Stromal cell of bone marrow (primary cell): ENCODE data around the gene PDS5A.
"Not testable (repeated sequence)": the region's sequence is repeated elsewhere in the genome, so short reads cannot be mapped to it uniquely, and the experiment has no call there.

Source experiments
- DNase-seq: peaks from one replicate; pipeline ENCODE4 v3.0.0-alpha.2; 2012; ENCODE audit warnings: low read depth

The PDS5A gene, protein sequence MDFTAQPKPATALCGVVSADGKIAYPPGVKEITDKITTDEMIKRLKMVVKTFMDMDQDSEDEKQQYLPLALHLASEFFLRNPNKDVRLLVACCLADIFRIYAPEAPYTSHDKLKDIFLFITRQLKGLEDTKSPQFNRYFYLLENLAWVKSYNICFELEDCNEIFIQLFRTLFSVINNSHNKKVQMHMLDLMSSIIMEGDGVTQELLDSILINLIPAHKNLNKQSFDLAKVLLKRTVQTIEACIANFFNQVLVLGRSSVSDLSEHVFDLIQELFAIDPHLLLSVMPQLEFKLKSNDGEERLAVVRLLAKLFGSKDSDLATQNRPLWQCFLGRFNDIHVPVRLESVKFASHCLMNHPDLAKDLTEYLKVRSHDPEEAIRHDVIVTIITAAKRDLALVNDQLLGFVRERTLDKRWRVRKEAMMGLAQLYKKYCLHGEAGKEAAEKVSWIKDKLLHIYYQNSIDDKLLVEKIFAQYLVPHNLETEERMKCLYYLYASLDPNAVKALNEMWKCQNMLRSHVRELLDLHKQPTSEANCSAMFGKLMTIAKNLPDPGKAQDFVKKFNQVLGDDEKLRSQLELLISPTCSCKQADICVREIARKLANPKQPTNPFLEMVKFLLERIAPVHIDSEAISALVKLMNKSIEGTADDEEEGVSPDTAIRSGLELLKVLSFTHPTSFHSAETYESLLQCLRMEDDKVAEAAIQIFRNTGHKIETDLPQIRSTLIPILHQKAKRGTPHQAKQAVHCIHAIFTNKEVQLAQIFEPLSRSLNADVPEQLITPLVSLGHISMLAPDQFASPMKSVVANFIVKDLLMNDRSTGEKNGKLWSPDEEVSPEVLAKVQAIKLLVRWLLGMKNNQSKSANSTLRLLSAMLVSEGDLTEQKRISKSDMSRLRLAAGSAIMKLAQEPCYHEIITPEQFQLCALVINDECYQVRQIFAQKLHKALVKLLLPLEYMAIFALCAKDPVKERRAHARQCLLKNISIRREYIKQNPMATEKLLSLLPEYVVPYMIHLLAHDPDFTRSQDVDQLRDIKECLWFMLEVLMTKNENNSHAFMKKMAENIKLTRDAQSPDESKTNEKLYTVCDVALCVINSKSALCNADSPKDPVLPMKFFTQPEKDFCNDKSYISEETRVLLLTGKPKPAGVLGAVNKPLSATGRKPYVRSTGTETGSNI (N-terminal part only)

DNA sequence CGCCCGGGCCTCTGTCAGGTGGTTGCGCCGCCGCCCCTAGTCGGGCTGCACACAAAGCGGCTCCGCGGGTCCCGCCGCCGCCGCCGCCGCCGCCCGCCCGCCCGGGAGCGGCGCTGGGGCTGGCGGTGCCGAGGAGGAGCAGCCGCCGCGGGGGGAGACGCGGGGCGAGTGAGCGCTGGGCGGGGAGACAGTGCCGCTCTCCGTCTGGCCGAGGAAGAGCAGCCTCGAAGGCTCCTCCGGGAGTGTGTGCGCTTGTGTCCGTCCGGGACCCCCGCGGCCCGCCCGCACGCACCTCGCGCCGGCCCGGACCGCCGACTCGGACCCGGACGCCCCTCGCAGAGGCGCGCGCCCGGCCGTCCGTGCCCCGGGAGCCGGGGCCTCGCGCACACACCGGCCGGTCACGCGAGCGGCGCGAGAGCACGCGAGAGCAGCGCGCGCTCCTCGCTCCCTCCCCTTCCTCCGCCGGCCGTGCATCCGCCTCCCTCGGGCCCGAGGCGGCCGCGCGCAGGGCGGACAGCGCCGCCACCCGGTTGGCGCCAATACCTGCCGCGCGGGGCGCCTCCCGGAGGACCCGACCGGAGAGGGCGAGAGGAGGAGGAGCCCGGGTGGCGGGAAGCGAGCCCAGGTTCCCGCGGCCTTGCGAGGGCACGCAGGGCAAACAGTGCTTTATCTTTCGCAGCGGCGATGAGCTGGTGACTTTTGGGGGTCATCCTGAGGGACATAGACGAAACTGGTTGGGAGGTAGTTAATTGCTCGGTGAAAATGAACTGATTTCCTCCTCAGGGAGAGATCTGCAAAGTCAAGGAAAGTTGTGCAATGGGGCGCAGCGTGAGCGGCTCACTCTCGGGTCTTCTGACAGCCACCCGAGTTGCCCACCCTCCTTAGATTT is at the start of gene PDS5A:
PDS5A (minus strand) TSS at position 423 of the 889 bp plus-strand sequence. CDS start 1,334 bp downstream, outside the sequence.
- DNase-seq, result peak; percentile 79

DNA sequence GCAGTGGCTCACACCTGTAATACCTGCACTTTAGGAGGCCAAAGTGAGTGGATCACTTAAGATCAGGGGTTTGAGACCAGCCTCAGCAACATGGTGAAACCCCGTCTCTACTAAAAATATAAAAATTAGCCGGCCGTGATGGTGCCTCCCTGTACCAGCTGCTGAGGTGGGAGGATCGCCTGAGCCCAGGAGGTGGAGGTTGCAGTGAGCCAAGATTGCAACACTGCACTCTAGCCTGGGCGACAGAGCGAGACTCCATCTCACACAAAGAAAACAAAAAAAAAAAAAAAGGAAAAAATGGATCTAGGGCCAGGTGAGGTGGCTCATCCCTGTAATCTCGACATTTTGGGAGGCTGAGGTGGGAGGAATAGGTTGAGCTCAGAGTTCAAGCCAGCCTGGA is 46.3 kb upstream of the PDS5A start:
- not testable (repeated sequence) for DNase-seq

DNA sequence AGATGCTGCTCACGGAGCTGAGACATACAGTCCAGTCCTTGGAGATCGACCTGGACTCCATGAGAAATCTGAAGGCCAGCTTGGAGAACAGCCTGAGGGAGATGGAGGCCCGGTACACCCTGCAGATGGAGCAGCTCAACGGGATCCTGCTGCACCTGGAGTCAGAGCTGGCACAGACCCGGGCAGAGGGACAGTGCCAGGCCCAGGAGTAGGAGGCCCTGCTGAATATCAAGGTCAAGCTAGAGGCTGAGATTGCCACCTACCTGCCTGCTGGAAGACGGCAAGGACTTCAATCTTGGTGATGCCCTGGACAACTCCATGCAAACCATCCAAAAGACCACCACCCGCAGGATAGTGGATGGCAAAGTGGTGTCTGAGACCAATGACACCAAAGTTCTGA is 43.4 kb upstream of the PDS5A start:
- DNase-seq, result not testable (repeated sequence)

DNA sequence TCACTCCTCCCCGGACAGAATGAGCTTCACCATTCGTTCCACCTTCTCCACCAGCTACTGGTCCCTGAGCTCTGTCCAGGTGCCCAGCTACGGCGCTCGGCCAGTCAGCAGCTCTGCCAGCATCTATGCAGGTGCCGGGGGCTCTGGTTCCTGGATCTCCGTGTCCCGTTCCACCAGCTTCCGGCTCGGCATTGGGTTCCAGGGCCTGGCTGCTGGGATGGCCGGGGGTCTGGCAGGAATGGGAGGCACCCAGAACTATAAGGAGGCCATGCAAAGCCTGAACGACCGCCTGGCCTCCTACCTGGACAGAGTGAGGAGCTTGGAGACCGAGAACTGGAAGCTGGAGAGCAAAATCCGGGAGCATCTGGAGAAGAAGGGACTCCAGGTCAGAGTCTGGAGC is 42.5 kb upstream of the PDS5A start:
- DNase-seq, result no peak

DNA sequence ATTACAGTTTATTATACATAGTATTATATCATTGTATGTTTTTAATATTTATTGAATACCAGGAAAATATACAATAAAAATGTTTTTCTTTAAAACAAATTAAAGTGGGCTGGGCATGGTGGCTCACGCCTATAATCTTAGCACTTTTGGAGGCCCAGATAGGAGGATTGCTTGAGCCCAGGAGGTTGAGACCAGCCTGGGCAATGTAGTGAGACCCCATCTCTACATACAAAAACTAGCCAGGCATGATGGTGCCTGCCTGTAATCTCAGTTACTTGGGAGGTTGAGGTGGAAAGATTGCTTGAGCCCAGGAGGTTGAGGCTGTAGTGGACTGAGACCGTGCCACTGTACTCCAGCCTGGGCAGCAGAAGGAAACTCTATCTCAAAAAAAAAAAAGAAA is 38.3 kb upstream of the PDS5A start:
- no peak for DNase-seq

DNA sequence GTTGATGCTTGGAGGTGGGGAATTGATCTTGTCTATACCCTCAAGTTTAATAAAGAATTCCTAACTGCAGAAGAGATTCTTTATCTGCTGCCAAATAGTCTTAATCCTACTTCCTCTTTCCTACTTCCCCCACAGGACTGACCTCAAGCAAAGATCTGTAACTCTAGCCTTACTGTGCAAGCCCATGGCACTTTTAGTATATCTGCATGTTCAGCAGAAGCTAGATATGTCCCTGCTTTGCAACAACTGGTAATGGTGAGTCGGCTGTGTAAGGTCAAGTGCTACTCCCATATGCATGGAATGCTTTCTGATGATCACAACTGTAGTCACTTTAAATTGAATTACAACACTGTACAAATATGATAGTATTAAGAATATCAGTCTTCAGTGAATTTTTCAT is 26.3 kb upstream of the PDS5A start:
- peak; percentile 45 for DNase-seq

DNA sequence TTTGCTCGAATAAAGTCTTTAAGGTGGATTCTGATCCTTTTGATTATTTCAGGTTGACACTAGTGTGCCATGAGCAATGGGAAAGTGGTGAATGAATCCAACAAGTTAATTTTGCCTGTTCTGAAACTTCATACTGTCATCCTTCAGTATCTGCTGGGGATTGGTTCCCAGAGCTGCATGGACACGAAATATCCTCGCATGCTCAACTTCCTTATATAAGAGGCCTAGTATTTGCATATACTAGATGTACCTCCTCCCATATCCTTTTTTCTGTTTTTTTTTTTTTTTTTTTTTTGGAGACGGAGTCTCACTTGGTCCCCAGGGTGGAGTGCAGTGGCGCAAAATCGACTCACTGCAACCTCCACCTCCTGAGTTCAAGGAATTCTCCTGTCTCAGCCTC is 23.0 kb upstream of the PDS5A start:
- no peak for DNase-seq

DNA sequence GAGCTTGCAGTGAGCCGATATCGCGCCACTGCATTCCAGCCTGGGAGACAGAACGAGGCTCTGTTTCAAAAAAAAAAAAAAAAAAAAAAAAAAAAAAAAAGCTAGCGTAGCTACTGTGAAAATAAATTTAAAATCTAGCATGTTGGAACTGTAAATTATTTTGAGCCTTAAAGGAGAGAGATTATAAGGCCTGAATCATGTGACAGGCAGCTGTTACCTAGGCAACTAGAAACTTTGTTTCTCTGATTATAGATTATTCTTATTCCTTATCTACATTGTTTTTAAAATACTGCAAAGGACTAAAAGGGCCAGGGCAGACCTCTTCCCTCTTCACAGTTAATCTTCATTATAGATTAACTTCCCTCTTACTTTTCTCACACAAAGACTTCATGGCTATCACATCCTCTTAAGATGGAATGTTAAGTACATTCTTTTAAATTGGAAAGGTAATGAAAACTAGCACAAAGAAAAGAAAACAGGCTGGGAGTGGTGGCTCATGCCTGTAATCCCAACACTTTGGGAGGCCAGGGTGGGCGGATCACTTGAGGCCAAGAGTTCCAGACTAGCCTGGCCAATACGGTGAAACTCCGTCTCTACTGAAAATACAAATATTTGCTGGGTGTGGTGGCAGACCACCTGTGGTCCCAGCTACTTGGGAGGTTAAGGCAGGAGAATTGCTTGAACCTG is 21.1 kb upstream of the PDS5A start:
- DNase-seq, result no peak

DNA sequence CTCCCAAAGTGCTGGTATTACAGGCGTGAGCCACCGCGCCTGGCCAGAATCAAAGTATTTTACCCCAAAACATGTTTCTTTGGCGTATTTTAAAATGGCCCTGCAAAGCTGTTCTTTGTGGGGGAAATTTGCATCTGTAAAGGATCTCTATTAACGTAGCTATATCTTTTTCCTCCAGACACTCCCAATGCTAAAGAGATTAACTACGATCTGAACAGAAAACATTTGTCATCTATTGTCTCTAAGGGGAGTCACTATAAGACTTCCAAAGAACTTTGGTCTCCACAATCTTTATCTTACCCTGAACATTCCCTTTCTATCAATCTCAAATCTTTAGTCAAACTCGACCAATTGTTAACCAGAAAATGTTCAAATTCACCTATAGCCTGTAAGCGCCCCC is 19.1 kb upstream of the PDS5A start:
- no peak for DNase-seq

DNA sequence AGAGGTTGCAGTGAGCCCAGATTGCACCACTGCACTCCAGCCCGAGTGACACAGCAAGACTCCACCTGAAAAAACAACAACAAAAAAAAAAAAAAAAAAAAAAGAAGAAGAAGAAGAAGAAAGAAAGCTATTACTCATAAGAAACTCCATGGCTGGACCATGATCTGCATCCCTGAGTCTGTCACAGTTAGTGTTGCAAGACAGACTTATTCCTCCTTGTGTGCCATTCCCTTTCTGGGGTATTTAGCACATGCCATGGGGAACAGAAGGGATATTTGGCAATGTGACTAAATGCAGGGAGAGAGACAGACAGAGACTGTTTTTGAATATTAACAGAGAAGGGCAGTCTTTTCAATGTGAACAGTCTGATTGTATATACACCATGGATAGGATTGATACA is 16.7 kb upstream of the PDS5A start:
- DNase-seq, result no peak

DNA sequence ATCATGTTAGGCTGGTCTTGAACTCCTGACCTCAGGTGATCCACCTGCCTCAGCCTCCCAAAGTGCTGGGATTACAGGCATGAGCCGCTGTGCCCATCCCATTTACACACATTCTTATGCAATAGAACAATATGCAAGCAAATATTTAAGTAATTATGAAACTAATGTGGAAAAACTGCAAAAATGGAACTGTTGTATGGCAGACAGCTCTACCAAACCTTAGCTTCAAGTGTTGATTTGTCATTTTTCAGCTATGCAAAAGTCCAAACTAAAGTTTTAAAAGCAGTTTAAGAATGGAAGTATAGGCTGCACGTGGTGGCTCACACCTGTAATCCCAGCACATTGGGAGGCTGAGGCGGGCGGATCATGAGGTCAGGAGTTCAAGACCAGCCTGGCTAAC is 11.7 kb upstream of the PDS5A start:
- DNase-seq, result not testable (repeated sequence)

DNA sequence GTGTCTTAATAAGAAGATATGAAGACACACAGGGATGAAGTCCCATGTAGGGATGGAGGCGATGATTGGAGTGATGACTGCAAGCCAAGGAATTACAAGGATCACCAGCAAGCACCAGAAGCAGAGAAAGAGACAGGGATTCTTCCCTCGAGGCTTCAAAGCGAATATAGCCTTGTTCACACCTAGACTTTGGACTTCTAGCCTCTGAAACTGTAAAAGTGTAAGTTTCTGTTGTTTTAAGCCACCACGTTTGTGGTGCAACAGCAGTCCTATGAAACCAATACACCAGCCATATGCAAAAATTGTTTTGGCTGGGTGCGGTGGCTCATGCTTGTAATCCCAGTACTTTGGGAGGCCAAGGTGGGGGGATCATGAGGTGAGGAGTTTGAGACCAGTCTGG is 9.8 kb upstream of the PDS5A start:
- DNase-seq, result no peak

DNA sequence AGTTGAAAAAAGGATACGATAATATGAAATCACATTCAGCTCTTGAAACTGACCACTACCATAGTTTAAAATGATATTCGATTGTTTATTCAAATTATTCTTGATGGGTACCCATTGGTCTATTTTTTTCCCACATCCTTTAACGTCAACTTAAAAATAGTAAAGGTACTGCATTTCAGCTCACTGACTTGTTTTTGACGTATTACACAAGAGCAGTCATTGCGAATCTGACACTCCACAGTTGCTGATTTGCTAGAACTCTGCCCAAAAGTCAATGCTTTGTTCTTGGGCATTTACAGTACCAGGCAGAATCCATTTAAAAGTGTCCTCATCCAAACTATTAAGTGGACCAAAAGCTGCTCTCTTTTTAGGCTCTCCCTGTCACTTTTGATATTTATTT is 1.2 kb upstream of the PDS5A start:
- no peak for DNase-seq

DNA sequence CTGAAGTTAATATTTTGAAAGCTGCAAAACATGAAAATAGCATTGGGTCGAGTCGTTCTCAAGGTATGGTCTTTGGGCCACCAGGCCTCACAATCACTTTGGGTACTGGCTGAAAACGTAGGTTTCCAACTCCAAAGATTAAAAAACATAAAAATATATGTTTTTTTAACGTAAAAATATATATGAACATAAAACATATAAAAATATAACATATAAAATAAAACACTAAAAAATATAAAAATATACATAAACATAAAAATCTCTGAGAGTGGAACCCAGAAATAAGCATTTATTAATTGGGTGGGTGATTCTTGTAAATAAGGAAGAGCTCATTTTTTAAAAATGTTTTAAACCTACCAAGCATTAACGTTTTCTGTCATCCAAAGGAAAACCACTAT is 666 bp upstream of the PDS5A start:
- no peak for DNase-seq

DNA sequence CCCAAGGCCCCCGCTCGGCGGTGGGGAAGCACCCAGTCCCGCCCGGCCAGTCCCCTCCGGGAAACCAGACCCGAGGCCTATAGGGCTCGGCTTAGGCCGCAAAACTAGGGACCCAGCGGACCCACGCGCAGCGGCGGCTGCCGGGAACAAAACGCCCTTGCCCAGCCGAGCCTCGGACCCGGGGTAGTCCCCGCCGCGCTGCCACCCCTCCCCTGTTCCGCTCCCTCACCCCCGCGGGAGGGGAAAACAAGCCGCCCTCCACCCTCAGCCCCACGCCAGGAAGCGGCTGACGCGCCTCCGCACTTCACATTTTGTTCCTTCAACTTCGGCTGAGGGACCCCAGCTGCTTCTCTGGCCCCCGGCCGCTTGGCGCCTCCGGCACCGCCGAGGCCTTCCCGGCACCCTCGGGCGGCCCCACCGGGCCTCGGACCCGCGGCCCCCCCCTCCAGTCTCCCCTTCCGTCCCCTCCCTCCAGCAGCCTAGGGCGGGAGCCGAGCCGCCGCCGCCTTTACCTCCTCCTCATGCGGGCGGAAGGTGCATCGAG is 694 bp downstream of the PDS5A start:
- DNase-seq, result no peak

DNA sequence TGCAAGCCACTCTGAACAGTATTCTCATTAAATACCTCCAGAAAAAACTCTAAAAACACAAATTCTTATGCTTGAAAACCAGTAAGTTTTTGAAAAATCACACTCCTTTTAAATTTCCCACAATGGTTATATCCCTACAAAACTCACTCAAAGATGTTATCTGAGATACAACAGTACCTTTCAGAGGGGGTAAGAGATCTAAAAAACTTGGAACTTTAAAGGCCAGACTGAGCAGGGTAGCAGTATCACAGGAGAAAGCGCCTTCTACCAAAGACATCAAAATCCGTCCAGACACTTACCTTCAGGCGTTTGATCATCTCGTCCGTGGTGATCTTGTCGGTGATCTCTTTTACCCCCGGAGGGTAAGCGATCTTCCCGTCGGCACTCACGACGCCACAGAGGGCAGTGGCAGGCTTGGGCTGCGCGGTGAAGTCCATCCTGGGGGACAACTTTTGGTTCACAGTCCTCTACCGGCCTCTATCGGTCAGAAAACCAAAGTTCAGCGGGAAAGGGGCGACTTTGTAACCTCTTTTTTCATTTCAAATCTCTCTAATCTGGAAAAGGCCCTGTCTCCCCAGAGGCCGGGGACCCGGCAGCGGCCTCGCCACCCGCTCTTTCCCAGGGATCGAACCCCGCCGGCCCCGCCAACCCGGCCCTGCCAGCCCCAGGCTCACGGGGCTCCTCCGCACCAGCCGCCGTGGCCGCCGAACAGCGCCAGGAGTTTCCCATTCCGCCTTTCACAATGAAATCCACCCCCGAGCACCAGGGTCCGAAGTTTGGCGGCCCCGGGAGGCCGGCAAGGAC is 1.4 kb downstream of the PDS5A start:
- peak; percentile 73 for DNase-seq

DNA sequence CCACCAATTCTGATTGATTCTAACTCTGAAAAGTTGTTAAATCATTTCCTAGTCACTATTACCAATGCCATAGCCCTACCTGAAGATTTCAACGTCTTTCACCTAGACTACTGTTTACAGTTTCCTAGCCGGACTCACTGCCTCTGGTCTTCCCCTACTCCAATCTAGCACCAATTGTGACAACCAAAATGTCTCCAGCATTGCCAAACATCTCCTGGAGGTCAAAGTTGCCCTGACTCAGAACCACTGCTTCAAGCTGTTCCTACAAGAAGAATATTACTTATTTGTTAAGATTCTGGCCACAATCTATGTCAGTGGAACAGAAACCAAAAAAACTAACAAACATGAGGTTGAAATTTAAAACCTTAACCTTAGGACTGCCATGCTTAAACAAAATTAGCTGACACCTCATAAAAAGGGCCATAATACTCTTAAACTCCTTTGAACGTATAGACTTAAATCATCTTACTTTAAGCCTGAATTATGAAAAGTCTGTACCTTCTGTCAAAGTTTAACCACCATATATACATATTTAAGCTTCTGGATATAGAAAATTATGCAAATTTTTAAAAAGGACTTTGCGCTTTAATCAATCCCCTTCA is 2.1 kb downstream of the PDS5A start:
- DNase-seq, result peak; percentile 39

DNA sequence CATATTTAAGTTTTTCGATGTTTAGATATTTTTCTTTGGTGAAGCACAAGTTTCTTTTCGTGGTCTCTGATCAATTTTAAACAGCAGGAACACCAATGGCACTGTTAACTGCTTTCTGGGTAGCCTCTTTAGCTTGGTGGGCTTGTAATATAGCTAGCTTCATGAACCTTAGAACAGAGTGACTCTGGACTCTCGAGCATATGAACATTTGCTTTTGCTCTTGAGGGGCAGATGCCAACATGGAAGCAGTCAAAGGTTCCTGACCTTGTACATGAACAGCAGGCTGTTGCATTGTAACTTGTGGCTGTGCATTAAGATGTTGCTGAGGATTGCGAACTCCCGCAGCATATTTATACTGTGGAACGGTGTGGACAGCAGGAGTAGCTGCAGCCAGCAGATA is 4.7 kb downstream of the PDS5A start:
- DNase-seq, result not testable (repeated sequence)
